Measurements from ENCODE around the gene OTOP1.

DNA sequence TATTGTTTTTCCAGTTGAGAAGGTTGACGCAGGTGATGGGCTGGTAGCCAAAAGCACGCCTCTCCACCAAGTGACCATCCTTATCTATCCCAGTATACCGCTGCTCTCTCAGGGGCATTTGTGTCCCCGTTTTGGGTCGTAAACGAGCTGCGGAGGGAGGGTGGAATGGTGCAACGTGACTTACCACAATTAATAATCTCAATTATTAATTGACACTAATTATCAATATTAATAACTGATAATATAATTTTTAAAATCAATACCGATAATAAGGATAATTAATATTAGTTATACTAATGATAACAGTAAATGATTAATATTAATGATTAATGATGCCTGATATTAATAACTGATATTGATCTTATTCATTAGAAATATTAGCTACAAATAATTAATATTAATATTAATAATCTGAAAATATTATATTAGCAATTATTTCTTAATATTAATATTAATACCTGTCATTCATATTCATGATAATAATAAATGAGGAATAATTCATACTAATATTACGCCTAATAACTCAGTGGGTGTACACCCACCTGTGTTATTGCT lies 56.1 kb downstream of the OTOP1 start:
- TF ChIP-seq CTCF (IDR thresholded peaks at IDR 0.05) (no peak), POLR2A (IDR thresholded peaks at IDR 0.05) (no peak)

Data from transverse colon (tissue), 3 donors.